ENCODE measurements around the gene UVRAG.

DNA sequence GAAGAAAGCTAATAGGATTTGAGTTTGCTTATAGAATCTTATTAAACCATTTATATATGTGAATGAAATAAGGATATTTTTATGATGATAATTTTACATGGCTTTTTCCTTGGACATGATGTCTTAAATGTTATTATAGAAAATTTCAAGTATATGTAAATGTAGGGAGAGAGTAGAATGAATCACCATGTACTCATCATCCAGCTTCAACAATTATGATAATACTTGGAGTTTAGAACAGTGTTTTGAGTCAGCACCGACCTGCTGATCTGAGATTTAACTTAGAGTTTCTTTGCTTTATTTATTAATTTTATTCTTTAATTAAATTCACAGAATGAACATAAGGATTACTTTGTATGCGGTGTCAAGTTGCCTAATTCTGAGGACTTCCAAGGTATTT lies 193.5 kb downstream of the UVRAG start:
- TF ChIP-seq CTCF (IDR thresholded peaks at IDR 0.05) = no peak
- TF ChIP-seq POLR2A (IDR thresholded peaks at IDR 0.05) = no peak
- TF ChIP-seq EP300 (IDR thresholded peaks at IDR 0.05) = no peak

All from tibial nerve (tissue), 4 donors.